ENCODE measurements around the gene GNAT2.

Gene GNAT2

GRCh38 chr1:109605381-109605780, 14.0 kb downstream of the GNAT2 start:
- no peak for DNase-seq

GRCh38 chr1:109603229-109603628, 16.2 kb downstream of the GNAT2 start:
- no peak for DNase-seq

GRCh38 chr1:109598655-109599054, 20.8 kb downstream of the GNAT2 start:
- DNase-seq, result no peak

GRCh38 chr1:109598156-109598555, 21.3 kb downstream of the GNAT2 start:
- no peak for DNase-seq

GRCh38 chr1:109595531-109595930, 23.9 kb downstream of the GNAT2 start:
- no peak for DNase-seq

GRCh38 chr1:109592916-109593315, 26.5 kb downstream of the GNAT2 start:
- DNase-seq, result no peak

- no peak for DNase-seq
Observed at GRCh38 chr1:109589679-109590078, 29.7 kb downstream of the GNAT2 start.

- DNase-seq, result no peak
Observed at GRCh38 chr1:109589177-109589576, 30.2 kb downstream of the GNAT2 start.

- DNase-seq, result no peak
Observed at GRCh38 chr1:109586055-109586454, 33.4 kb downstream of the GNAT2 start.

- DNase-seq, result no peak
Observed at GRCh38 chr1:109584766-109585165, 34.6 kb downstream of the GNAT2 start.

GRCh38 chr1:109582021-109582420, 37.4 kb downstream of the GNAT2 start:
- DNase-seq, result no peak

- DNase-seq, result no peak
Observed at GRCh38 chr1:109579491-109579890, 39.9 kb downstream of the GNAT2 start.

- DNase-seq, result no peak
Observed at GRCh38 chr1:109578947-109579443, 40.4 kb downstream of the GNAT2 start.

- DNase-seq, result no peak
Observed at GRCh38 chr1:109573785-109574184, 45.6 kb downstream of the GNAT2 start.

- DNase-seq, result no peak
Observed at GRCh38 chr1:109570414-109570813, 49.0 kb downstream of the GNAT2 start.

GRCh38 chr1:109569323-109569722, 50.1 kb downstream of the GNAT2 start:
- no peak for DNase-seq

GRCh38 chr1:109567877-109568672, 51.3 kb downstream of the GNAT2 start:
- DNase-seq, result no peak

GRCh38 chr1:109566982-109567381, 52.4 kb downstream of the GNAT2 start:
- no peak for DNase-seq

GRCh38 chr1:109565241-109565640, 54.2 kb downstream of the GNAT2 start:
- no peak for DNase-seq

- DNase-seq, result no peak
Observed at GRCh38 chr1:109564194-109564878, 55.1 kb downstream of the GNAT2 start.

- DNase-seq, result no peak
Observed at GRCh38 chr1:109559995-109560394, 59.4 kb downstream of the GNAT2 start.

- DNase-seq, result no peak
Observed at GRCh38 chr1:109557520-109557919, 61.9 kb downstream of the GNAT2 start.

GRCh38 chr1:109556563-109556962, 62.9 kb downstream of the GNAT2 start:
- no peak for DNase-seq

All from stimulated activated CD4-positive, alpha-beta T cell treated with anti-CD3 and anti-CD28 coated beads, Interleukin-4, amount 100 ng/mL, for 4 hours (primary cell).